Measurements from ENCODE around the gene NECAB2.

The NECAB2 gene

GRCh38 chr16:84047626-84048025 is 79.6 kb downstream of the NECAB2 start:
- DNase-seq, result no peak

GRCh38 chr16:84048270-84048669 is 80.2 kb downstream of the NECAB2 start:
- DNase-seq, result peak; percentile 48

GRCh38 chr16:84048871-84049270 is 80.8 kb downstream of the NECAB2 start:
- DNase-seq, result no peak

GRCh38 chr16:84049403-84050060 is 81.5 kb downstream of the NECAB2 start:
- no peak for DNase-seq

GRCh38 chr16:84050316-84050715 is 82.3 kb downstream of the NECAB2 start:
- no peak for DNase-seq

GRCh38 chr16:84052071-84052622 is 84.1 kb downstream of the NECAB2 start:
- DNase-seq, result no peak

Measured in NCI-H510A treated with DMSO at 0.1 percent for 48 hours (cell line).